DOHH2 (cell line): ENCODE measurements around the gene CCDC51.

Source experiments
- H3F3A ChIP-seq: fragments of 200-600 bp; sonication (generic), shearing (Covaris generic); 2 replicates; pipeline ENCODE4 v1.6.0; 2016; ENCODE audit warnings: antibody characterized with exemption, mild to moderate bottlenecking; ENCODE audit not compliant: control insufficient read depth, insufficient read depth
- H3K27ac ChIP-seq: fragments of 200-600 bp; sonication (generic); 2 replicates; pipeline ENCODE4 v1.5.1; 2014; ENCODE audit warnings: low read depth, mild to moderate bottlenecking, low read length, moderate library complexity
- H3K27me3 ChIP-seq: fragments of 200-600 bp; sonication (generic); 2 replicates; pipeline ENCODE4 v1.6.1; 2014; ENCODE audit warnings: mild to moderate bottlenecking, low read length, mixed read lengths; ENCODE audit not compliant: control insufficient read depth
- H3K36me3 ChIP-seq: fragments of 200-600 bp; sonication (generic); 2 replicates; pipeline ENCODE4 v1.6.1; 2014; ENCODE audit warnings: mild to moderate bottlenecking, low read length, moderate library complexity, mixed read lengths; ENCODE audit not compliant: control insufficient read depth
- H3K4me1 ChIP-seq: fragments of 200-600 bp; sonication (generic); 2 replicates; pipeline ENCODE4 v1.6.1; 2014; ENCODE audit warnings: mild to moderate bottlenecking, low read length, mixed read lengths; ENCODE audit not compliant: control insufficient read depth
- H3K4me2 ChIP-seq: fragments of 200-600 bp; sonication (generic); 2 replicates; pipeline ENCODE4 v1.6.0; 2014; ENCODE audit warnings: mild to moderate bottlenecking, low read length, moderate library complexity
- H3K4me3 ChIP-seq: fragments of 200-600 bp; sonication (generic); 2 replicates; pipeline ENCODE4 v1.5.1; 2014; ENCODE audit warnings: mild to moderate bottlenecking, low read length, mixed read lengths
- H3K79me2 ChIP-seq: fragments of 200-600 bp; sonication (generic); 2 replicates; pipeline ENCODE4 v1.6.1; 2014; ENCODE audit warnings: mild to moderate bottlenecking, low read length, mixed read lengths; ENCODE audit not compliant: control insufficient read depth
- H3K9me2 ChIP-seq: fragments of 200-600 bp; sonication (generic); replicated peaks from 2 replicates; pipeline ENCODE4 v1.6.1; 2014; ENCODE audit warnings: mild to moderate bottlenecking, low read length, mixed read lengths; ENCODE audit not compliant: control insufficient read depth
- H3K9me3 ChIP-seq: fragments of 200-600 bp; sonication (generic); 2 replicates; pipeline ENCODE4 v1.6.1; 2014; ENCODE audit warnings: antibody characterized with exemption, low read length, mixed read lengths; ENCODE audit not compliant: control insufficient read depth, insufficient read depth
- H4K20me1 ChIP-seq: fragments of 200-600 bp; sonication (generic); 2 replicates; pipeline ENCODE4 v1.6.0; 2014; ENCODE audit warnings: low read depth, mild to moderate bottlenecking, antibody characterized with exemption, low read length, moderate library complexity; ENCODE audit not compliant: control insufficient read depth, insufficient read depth
- EZH2phosphoT487 ChIP-seq: fragments of 200-600 bp; sonication (generic); IDR thresholded peaks from 2 replicates; pipeline ENCODE4 v1.6.1; 2017; ENCODE audit warnings: borderline replicate concordance, mild to moderate bottlenecking, antibody characterized with exemption, low read length, moderate library complexity, mixed read lengths
- TF ChIP-seq, protein P1 (sequence below): fragments of 200-600 bp; sonication (generic); IDR thresholded peaks from one replicate; pipeline ENCODE4 v1.5.1; 2014; ENCODE audit warnings: antibody characterized with exemption, mild to moderate bottlenecking, low read depth, low read length; ENCODE audit not compliant: poor library complexity, severe bottlenecking

Gene CCDC51

DNA sequence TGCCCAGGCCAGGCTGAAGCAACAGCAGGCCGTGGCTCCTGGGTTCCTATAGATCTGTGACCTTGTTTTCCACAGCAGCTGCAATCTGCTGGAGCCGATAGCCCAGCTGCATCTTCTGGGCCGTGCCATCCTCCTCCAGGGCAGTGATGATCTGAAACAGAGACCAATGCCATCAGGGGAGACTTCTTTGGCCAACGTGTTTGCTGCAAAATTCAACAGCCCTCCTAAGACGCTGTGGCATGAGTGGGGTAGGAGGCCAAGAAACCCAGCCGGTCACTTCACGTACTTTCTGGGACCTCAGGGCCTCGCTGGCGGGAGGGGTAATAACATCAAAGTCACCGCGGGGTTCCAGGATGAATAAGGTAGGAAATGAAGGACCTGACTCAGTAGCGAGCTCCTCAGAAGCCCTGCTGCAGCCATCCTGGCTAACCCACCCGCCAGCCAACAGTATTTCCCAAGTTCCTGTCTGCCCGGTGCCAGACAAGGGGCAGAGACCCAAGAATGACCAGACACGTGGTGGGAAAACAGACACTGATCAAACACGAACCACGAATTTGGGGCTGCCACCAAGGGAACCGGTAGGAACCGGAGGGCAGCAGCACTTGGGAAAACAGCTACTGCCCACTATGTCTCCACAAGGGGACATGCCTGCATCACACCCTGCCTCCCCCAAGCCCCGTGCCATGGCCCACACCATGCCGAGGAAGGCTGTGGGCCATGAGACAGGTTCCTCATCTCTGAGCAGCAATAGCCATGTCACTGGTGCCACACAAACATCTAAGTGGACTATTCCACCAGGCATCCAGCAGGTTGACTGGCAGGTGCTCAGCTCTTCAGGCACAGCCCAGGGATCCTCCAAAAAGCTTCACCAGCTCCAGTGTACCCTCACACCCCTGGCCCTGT is 35.2 kb downstream of the CCDC51 start:
- Histone ChIP-seq H3K4me3 (no peak overlapping the region), H3K4me1 (no peaks in the 10 kb centered on the region), H3K4me2 (no peak overlapping the region), H3K9me3 (no peaks in the 10 kb centered on the region), H3F3A (no peaks in the 10 kb centered on the region), H3K27me3 (no peaks in the 10 kb centered on the region), H3K27ac (no peak overlapping the region), H3K9me2 (no peaks in the 10 kb centered on the region), H3K79me2 (no peaks in the 10 kb centered on the region), H3K36me3 (no peaks in the 10 kb centered on the region), H4K20me1 (no peaks in the 10 kb centered on the region)
- TF ChIP-seq, protein P1, sequence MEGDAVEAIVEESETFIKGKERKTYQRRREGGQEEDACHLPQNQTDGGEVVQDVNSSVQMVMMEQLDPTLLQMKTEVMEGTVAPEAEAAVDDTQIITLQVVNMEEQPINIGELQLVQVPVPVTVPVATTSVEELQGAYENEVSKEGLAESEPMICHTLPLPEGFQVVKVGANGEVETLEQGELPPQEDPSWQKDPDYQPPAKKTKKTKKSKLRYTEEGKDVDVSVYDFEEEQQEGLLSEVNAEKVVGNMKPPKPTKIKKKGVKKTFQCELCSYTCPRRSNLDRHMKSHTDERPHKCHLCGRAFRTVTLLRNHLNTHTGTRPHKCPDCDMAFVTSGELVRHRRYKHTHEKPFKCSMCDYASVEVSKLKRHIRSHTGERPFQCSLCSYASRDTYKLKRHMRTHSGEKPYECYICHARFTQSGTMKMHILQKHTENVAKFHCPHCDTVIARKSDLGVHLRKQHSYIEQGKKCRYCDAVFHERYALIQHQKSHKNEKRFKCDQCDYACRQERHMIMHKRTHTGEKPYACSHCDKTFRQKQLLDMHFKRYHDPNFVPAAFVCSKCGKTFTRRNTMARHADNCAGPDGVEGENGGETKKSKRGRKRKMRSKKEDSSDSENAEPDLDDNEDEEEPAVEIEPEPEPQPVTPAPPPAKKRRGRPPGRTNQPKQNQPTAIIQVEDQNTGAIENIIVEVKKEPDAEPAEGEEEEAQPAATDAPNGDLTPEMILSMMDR = no peak
- TF ChIP-seq EZH2phosphoT487 = no peak

DNA sequence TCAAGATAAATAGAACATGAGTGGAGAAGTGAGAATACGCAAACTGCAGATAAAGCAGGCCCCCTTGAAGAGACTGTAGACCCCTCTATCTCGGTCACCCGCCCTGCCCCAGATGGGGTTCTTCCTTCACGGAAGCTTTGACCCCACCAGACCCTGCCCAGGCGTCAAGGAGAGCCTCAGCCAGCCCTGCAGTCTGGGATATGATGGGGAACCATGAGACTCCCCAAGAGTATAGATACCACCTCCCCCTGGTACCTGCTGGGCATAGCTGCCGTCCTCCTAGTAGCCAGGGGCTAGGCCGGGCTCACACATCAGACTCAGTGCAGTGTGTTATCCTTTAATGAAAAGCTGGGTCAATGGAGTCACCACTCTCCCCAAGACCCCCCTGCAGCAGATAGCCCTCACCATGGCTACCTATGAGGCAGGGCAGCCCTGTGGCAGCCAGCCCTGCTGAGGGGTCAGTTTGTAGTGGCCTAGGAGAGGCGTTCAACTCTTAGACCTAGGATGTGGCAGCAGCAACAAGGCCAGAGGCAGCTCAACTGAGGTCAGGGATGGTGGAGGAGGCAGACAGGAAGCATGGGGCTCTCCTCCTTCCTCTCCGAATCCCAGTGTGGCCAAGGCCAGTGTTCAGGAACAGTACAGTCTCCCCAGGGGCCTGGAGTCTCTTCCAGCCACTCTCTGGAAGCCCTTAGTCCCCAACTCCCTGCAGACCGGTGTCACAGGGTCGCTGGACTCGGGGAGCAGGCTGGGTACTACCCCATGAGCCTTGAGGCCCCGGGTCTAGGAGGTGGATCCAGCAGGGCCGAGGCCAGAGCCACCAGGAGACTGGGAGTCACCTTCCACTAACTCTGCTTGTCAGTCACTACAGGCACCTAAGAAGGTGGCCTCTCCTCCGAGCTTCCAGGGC is 36.1 kb downstream of the CCDC51 start:
- H3K4me3 ChIP-seq = no peak overlapping the region
- H3K4me1 ChIP-seq = no peaks in the 10 kb centered on the region
- no peaks in the 10 kb centered on the region for H3K9me3 ChIP-seq
- H3F3A ChIP-seq = no peaks in the 10 kb centered on the region
- no peak for TF ChIP-seq EZH2phosphoT487
- TF ChIP-seq, protein P1 = no peak
- no peaks in the 10 kb centered on the region for H3K79me2 ChIP-seq
- no peak overlapping the region for H3K27ac ChIP-seq
- no peak overlapping the region for H3K4me2 ChIP-seq
- no peaks in the 10 kb centered on the region for H3K27me3 ChIP-seq
- no peaks in the 10 kb centered on the region for H3K9me2 ChIP-seq
- H3K36me3 ChIP-seq = no peaks in the 10 kb centered on the region
- no peaks in the 10 kb centered on the region for H4K20me1 ChIP-seq

DNA sequence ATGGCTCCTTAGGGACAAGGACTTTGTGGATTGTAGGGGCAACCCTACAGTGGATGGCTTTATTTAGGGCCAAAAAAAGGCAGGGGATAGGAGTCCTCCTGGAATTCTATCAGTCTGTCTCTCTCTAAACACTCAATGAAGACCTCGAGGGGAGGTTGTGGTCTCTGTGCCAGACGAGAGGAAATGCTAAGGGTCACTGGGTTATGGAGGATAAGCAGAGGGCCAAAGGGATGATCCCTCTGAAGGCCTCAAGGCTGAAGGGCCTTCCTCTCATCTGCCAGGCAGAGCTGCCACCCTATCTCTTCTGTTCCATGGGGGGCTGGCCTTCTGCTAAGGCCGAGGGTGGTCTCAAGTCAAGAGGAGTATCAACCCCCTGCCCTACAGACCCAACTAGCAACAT is 37.0 kb downstream of the CCDC51 start:
- Histone ChIP-seq H3K36me3 (no peaks in the 10 kb centered on the region), H3K79me2 (no peaks in the 10 kb centered on the region), H3F3A (no peaks in the 10 kb centered on the region), H3K27me3 (no peaks in the 10 kb centered on the region), H3K4me1 (no peaks in the 10 kb centered on the region), H3K9me3 (no peaks in the 10 kb centered on the region), H3K9me2 (no peaks in the 10 kb centered on the region), H4K20me1 (no peaks in the 10 kb centered on the region), H3K4me2 (no peak overlapping the region), H3K27ac (no peak overlapping the region), H3K4me3 (no peak overlapping the region)
- no peak for TF ChIP-seq EZH2phosphoT487
- TF ChIP-seq, protein P1 = no peak
